ENCODE measurements around the gene ATP1A2.

- TF ChIP-seq POLR2A (IDR thresholded peaks at IDR 0.05; ENCODE audit: low read depth, low read length) (no peak), POLR2AphosphoS5 (IDR thresholded peaks at IDR 0.05; ENCODE audit: low read depth, low read length) (no peak), TAF1 (IDR thresholded peaks at IDR 0.05; ENCODE audit: borderline replicate concordance, low read depth, low read length) (no peak)
Measured at GRCh38 chr1:160123726-160124125, 8.2 kb downstream of the ATP1A2 start.
